Testis (tissue), 3 donors: ENCODE data around the gene PLXND1. TPM values are rescaled to one million over a fixed set of nuclear protein-coding genes. Genes with fewer than 3 reads are reported as not detected.
A peak's percentile ranks its signal among the peaks of the same experiment; 100 is the strongest.

Experiments used
- DNase-seq: peaks from one replicate; pipeline ENCODE4 v3.0.0-alpha.2; 2019
- H3K27ac ChIP-seq, 2 donors: fragments of 200-600 bp; sonication (generic); one replicate each; pipeline ENCODE4 v1.5.1; 2019
- H3K27me3 ChIP-seq: fragments of 200-600 bp; sonication (generic); one replicate; pipeline ENCODE4 v1.5.1; 2019
- H3K36me3 ChIP-seq: fragments of 200-600 bp; sonication (generic); one replicate; pipeline ENCODE4 v1.5.1; 2017; ENCODE audit warnings: low read depth; ENCODE audit errors: missing control alignments
- H3K4me1 ChIP-seq: fragments of 200-600 bp; sonication (generic); one replicate; pipeline ENCODE4 v1.5.1; 2019
- H3K4me3 ChIP-seq, 2 donors: fragments of 200-600 bp; sonication (generic); one replicate each; pipeline ENCODE4 v1.5.1; 2017 to 2019
- H3K9me3 ChIP-seq: fragments of 200-600 bp; sonication (generic); one replicate; pipeline ENCODE4 v1.5.1; 2017
- POLR2A ChIP-seq: fragments of 450-650 bp; IDR thresholded peaks from one replicate; pipeline ENCODE4 v1.6.1; 2017; ENCODE audit warnings: antibody characterized with exemption, mild to moderate bottlenecking, moderate library complexity
- WGBS, 2 donors: methylation state at CpG; one replicate each; pipeline ENCODE4 v1.1.5; 2018; 5-methylcytosine and 5-hydroxymethylcytosine counted together
- intact Hi-C: fragments of 100-400 bp; cut with DNase I; formaldehyde crosslinking; loops from one replicate; pipeline ENCODE4 v1.15.1; 2023; ENCODE audit warnings: low total_unique reads
- polyA plus RNA-seq: library from polyadenylated mRNA; stranded (reverse); fragments of 350-450 nt; fragmentation: Illumina TruSeq; extraction: RNeasy Lipid Tissue Mini Kit (QIAGEN cat#74804); gene quantifications from one replicate; pipeline ENCODE4 v1.2.3, GENCODE V29; 2014; ENCODE audit warnings: low read depth, low replicate concordance; ENCODE audit not compliant: insufficient read depth
- total RNA-seq, 2 donors: library from RNA; depleted of rRNA; stranded (reverse); fragments of >200 nt; gene quantifications; one replicate each; pipeline ENCODE4 v1.2.3, GENCODE V29; 2016
- TF ChIP-seq, protein P1 (sequence below), 3 experiments: fragments of 450-650 bp in 2 of 3; fragments of 200-600 bp in 1 of 3; sonication (generic) in 1 of 3; IDR thresholded peaks; one replicate each; pipeline ENCODE4 v1.5.1; 2016 to 2019; ENCODE audit warnings: antibody characterized with exemption in 3 of 3, mild to moderate bottlenecking in 2 of 3, moderate library complexity in 1 of 3

The PLXND1 gene
- total and polyA plus RNA-seq, 3 donors from 2014 or later: 50.2 to 87.8 (median 69.2) TPM

DNA sequence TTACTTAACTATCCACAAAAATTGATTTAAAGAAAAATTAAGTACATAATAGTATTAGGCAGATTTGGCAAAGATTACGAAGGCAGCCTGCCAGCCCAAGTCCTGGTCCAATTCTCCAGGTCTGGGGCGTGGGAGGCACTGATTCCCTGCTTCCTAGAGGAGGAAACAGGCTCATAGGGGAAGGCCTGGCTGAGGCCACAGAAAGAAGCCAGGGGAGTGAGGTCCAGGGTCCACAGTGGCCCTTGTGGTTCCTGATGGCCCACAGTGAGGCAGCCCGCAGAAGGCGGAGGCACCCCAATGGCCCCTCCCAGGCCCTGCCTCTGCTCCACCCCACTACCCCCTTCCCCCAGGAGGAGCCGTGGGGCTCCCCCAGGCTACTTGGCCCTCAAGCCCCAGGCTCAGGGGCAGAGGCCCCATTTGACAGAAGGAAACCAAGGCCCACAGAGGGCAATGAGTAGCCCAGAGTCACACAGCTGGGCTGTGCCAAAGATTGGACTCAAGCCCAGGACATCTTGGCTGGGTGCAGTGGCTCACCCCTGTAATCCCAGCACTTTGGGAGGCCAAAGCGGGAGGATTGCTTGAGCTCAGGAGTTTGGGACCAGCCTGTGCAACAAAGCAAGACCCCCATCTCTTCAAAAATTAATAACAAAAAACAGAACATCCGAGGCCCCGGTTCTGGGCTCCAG is 42.5 kb downstream of the PLXND1 start:
- DNase-seq: no peak
- no peak for TF ChIP-seq POLR2A
- Histone ChIP-seq H3K27me3 (no peaks in the 10 kb centered on the region), H3K4me3 (no peak overlapping the region), H3K9me3 (no peaks in the 10 kb centered on the region), H3K27ac (peak overlapping the region; percentile 55 to 76), H3K4me1 (peaks cover 60% of the 10 kb centered on the region), H3K36me3 (no peaks in the 10 kb centered on the region)
- intact Hi-C loops: no loop called here
- WGBS, 2 donors: 49 to 52% methylated on average over 5 to 8 of the region's 8 CpGs

DNA sequence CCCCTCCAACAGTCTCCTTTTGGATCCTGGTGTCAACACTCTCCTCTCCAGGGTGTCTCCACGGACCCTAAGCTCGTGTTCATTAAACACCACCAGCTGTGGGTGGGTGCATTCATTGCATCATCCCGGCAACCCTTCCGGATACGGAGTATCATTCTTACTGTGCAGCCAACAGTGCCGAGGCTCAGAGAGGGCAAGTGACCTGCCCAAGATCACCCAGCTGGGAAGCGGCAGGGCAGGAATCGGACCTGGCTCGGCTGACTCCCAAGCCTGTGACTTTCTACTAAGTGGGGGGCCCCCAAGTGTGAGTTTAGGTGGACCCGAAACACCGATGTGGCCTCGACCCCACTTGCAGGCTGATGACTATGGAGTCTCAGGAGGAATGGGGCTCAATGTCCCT is 43.1 kb downstream of the PLXND1 start:
- no peak for DNase-seq
- WGBS, 2 donors: 83 to 85% methylated on average over 9 to 12 of the region's 12 CpGs
- H3K27me3 ChIP-seq: no peaks in the 10 kb centered on the region
- H3K4me3 ChIP-seq: no peak overlapping the region
- H3K4me1 ChIP-seq: peaks cover 65% of the 10 kb centered on the region
- no peaks in the 10 kb centered on the region for H3K36me3 ChIP-seq
- H3K27ac ChIP-seq: peak overlapping the region in 1 of 2 donors; percentile 36
- no peaks in the 10 kb centered on the region for H3K9me3 ChIP-seq
- TF ChIP-seq POLR2A: no peak
- TF ChIP-seq, protein P1, sequence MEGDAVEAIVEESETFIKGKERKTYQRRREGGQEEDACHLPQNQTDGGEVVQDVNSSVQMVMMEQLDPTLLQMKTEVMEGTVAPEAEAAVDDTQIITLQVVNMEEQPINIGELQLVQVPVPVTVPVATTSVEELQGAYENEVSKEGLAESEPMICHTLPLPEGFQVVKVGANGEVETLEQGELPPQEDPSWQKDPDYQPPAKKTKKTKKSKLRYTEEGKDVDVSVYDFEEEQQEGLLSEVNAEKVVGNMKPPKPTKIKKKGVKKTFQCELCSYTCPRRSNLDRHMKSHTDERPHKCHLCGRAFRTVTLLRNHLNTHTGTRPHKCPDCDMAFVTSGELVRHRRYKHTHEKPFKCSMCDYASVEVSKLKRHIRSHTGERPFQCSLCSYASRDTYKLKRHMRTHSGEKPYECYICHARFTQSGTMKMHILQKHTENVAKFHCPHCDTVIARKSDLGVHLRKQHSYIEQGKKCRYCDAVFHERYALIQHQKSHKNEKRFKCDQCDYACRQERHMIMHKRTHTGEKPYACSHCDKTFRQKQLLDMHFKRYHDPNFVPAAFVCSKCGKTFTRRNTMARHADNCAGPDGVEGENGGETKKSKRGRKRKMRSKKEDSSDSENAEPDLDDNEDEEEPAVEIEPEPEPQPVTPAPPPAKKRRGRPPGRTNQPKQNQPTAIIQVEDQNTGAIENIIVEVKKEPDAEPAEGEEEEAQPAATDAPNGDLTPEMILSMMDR (IDR thresholded peaks at IDR 0.05): no peak
- intact Hi-C loops: no loop called here

DNA sequence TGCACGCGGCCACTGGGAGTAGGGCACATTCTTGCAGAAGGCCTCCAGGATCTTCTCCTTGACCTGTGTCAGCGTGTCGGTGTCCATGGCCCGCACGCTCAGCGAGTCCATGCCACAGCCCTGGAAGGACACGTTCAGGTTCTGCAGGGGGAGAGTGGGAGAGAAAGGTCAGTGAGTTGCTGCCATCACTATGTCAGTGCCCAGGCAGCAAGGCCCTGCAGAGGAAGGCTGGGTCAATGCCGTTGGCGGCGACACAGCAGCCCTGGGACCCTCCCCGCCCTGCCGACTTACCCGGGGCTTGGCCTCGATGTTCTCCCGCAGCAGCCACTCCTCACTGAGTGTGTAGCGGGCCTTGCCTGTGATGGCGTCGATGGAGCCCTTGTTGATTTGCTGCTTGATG is 43.7 kb downstream of the PLXND1 start:
- H3K27me3 ChIP-seq: no peaks in the 10 kb centered on the region
- intact Hi-C loops: no loop called here
- H3K36me3 ChIP-seq: no peaks in the 10 kb centered on the region
- 83 to 85% methylated on average over 8 to 19 of the region's 19 CpGs for WGBS, 2 donors
- peaks cover 65% of the 10 kb centered on the region for H3K4me1 ChIP-seq
- TF ChIP-seq, protein P1 (IDR thresholded peaks at IDR 0.05): no peak
- TF ChIP-seq POLR2A: no peak
- no peaks in the 10 kb centered on the region for H3K9me3 ChIP-seq
- H3K27ac ChIP-seq: no peak overlapping the region
- DNase-seq: no peak
- H3K4me3 ChIP-seq: no peak overlapping the region

DNA sequence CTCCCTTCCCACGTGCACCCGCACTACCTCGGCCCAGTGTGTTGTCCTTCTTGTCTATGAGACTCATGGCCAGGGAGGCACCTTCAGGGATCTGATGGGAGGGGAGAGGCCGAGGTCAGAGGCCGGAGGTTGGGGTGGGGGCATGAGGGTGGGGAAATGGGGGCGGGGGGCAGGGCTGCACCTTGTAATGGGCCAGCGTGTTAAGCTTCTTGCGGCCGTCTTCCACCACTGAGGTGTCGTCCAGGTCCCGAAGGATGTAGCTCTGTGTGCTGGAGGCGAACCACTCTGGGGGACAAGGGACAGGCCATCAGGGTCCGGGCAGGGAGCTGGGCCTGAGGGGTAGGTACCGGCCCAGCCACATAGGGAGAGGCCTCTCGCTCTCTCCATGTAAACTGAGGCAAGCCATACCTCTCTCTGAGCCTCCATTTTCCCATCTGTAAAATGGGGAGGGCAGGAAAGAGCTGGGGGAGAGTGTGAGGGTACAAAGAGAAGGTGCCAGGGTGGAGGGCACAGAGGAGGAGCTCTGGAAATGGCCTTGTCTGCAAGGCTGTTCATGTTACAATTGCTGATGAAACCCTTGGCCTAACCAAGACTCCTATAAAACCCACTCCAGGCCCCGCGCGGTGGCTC is 44.7 kb downstream of the PLXND1 start:
- DNase-seq: no peak
- WGBS, 2 donors: 81 to 89% methylated on average over 11 to 18 of the region's 18 CpGs
- Histone ChIP-seq H3K27me3 (no peaks in the 10 kb centered on the region), H3K9me3 (no peaks in the 10 kb centered on the region), H3K27ac (peak overlapping the region; percentile 79 to 87), H3K4me1 (peaks cover 60% of the 10 kb centered on the region), H3K4me3 (no peak overlapping the region), H3K36me3 (no peaks in the 10 kb centered on the region)
- TF ChIP-seq, protein P1 (IDR thresholded peaks at IDR 0.05): no peak
- no peak for TF ChIP-seq POLR2A
- intact Hi-C loops: no loop called here

GRCh38 chr3:129560911-129561594 is 45.4 kb downstream of the PLXND1 start:
- peak overlapping the region; percentile 79 to 87 for H3K27ac ChIP-seq
- no peaks in the 10 kb centered on the region for H3K36me3 ChIP-seq
- TF ChIP-seq POLR2A: no peak
- TF ChIP-seq, protein P1 (IDR thresholded peaks at IDR 0.05): no peak
- peaks cover 59% of the 10 kb centered on the region for H3K4me1 ChIP-seq
- peak; percentile 74 for DNase-seq
- no peaks in the 10 kb centered on the region for H3K9me3 ChIP-seq
- no peaks in the 10 kb centered on the region for H3K27me3 ChIP-seq
- 30 to 31% methylated on average over 11 to 18 of the region's 18 CpGs for WGBS, 2 donors
- H3K4me3 ChIP-seq: no peak overlapping the region
- intact Hi-C loops: no loop called here
